GM12878 (cell line): ENCODE data around the gene ACO1.

Experiments used
- BCLAF1 ChIP-seq: fragments of 450-650 bp; IDR thresholded peaks from 2 replicates; pipeline ENCODE4 v1.6.1; 2017; ENCODE audit warnings: antibody characterized with exemption, mild to moderate bottlenecking, moderate library complexity
- CTCF ChIP-seq, 3 experiments: IDR thresholded peaks in 2 of 3; conservative IDR thresholded peaks in 1 of 3; 2 replicates each; pipeline ENCODE4 v1.5.1; 2011; ENCODE audit warnings: low read depth in 3 of 3, low read length in 3 of 3, mild to moderate bottlenecking in 3 of 3, control low read depth in 2 of 3, moderate library complexity in 2 of 3, inconsistent platforms in 1 of 3, mixed read lengths in 1 of 3; ENCODE audit not compliant: control insufficient read depth in 2 of 3, insufficient read depth in 1 of 3; ENCODE audit errors: extremely low read depth in 1 of 3
- PML ChIP-seq: IDR thresholded peaks from 2 replicates; pipeline ENCODE4 v1.6.1; 2012; ENCODE audit warnings: low read length, inconsistent platforms
- POLR2A ChIP-seq: IDR thresholded peaks from 2 replicates; pipeline ENCODE4 v1.6.1; 2011; ENCODE audit warnings: low read depth, mild to moderate bottlenecking, low read length

GRCh38 chr9:32411753-32412152 is 27.3 kb downstream of the ACO1 start:
- no peak for TF ChIP-seq BCLAF1
- no peak for TF ChIP-seq CTCF (IDR thresholded peaks at IDR 0.05 in 2 of 3, conservative IDR thresholded peaks at IDR 0.05 in 1 of 3; ENCODE audit: control insufficient read depth in 2 of 3, extremely low read depth in 1 of 3, insufficient read depth in 1 of 3, low read depth in 3 of 3, low read length in 3 of 3)
- TF ChIP-seq PML, result no peak
- no peak for TF ChIP-seq POLR2A
